HG02623 (cell line): ENCODE data around the gene ZNF35.
A peak's percentile ranks its signal among the peaks of the same experiment; 100 is the strongest.

Source experiments
- ATAC-seq: cut with Tn5 transposase; IDR thresholded peaks from one replicate; pipeline ENCODE4 v1.9.1; 2021; ENCODE audit warnings: moderate library complexity; ENCODE audit not compliant: unreplicated experiment

The ZNF35 gene

GRCh38 chr3:44682182-44682896, 33.8 kb downstream of the ZNF35 start:
- ATAC-seq: no peak

- ATAC-seq: peak; percentile 73
These were observed 36.7 kb downstream of the ZNF35 start for GRCh38 chr3:44685128-44685800.

- ATAC-seq: no peak
These were observed 39.4 kb downstream of the ZNF35 start for GRCh38 chr3:44687898-44688297.
